ENCODE measurements around the gene CA6. TPM values are rescaled to one million over a fixed set of nuclear protein-coding genes. Genes with fewer than 3 reads are reported as not detected.
"Not testable (repeated sequence)": the region's sequence is repeated elsewhere in the genome, so short reads cannot be mapped to it uniquely, and the experiment has no call there.

Gene CA6
- total and polyA plus RNA-seq, 2 donors (not counting 1 experiment from before 2014, with no cell fraction given) = not detected

DNA sequence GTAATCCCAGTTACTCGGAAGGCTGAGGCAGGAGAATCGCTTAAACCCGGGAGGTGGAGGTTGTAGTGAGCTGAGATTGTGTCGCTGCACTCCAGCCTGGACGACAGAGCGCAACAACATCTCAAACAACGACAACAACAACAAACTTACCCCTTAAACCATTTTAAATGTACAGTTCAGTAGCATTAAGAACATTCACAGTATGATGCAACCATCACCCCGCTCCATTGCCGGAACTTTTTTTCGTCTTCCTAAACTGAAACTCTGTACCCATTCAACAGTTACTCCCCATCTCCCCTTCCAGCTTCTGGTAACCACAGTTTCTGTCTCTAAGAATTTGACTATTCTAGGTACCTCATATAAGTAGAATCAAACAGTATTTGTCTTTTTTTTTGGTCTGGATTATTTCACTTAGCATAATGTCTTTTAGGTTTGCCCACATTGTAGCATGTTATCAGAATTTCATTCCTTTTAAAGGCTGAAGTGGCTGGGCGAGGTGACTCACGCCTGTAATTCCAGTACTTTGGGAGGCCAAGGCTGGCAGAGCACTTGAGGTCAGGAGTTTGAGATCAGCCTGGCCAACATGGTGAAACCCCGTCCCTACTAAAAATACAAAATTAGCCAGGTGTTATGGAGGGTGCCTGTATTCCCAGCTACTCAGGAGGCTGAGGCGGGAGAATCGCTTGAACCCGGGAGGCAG lies 19.6 kb downstream of the CA6 start:
- TF ChIP-seq, protein P1, sequence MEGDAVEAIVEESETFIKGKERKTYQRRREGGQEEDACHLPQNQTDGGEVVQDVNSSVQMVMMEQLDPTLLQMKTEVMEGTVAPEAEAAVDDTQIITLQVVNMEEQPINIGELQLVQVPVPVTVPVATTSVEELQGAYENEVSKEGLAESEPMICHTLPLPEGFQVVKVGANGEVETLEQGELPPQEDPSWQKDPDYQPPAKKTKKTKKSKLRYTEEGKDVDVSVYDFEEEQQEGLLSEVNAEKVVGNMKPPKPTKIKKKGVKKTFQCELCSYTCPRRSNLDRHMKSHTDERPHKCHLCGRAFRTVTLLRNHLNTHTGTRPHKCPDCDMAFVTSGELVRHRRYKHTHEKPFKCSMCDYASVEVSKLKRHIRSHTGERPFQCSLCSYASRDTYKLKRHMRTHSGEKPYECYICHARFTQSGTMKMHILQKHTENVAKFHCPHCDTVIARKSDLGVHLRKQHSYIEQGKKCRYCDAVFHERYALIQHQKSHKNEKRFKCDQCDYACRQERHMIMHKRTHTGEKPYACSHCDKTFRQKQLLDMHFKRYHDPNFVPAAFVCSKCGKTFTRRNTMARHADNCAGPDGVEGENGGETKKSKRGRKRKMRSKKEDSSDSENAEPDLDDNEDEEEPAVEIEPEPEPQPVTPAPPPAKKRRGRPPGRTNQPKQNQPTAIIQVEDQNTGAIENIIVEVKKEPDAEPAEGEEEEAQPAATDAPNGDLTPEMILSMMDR (IDR thresholded peaks at IDR 0.05) = no peak
- no peak for TF ChIP-seq EZH2 (IDR thresholded peaks at IDR 0.05; ENCODE audit: borderline replicate concordance, insufficient read depth, low read depth, low read length, poor library complexity, severe bottlenecking)
- H3K27ac ChIP-seq (ENCODE audit: low read length in 2 of 2) = no peak overlapping the region
- no peaks in the 10 kb centered on the region for H3K9me3 ChIP-seq (ENCODE audit: control extremely low read depth in 1 of 3, control insufficient read depth in 2 of 3, insufficient read depth in 1 of 3, low read length in 2 of 3)
- H3K36me3 ChIP-seq (replicated peaks in 1 of 2; ENCODE audit: control extremely low read depth in 1 of 2, control insufficient read depth in 1 of 2, extremely low read depth in 1 of 2, insufficient read depth in 2 of 2, low read length in 1 of 2) = no peaks in the 10 kb centered on the region
- no peaks in the 10 kb centered on the region for H3K4me1 ChIP-seq (ENCODE audit: control insufficient read depth in 2 of 2, insufficient read depth in 2 of 2, low read length in 2 of 2)
- intact Hi-C loops (cut with micrococcal nuclease) = no loop called here
- H3K27ac Mint-ChIP-seq = no peak overlapping the region
- no peaks in the 10 kb centered on the region for H3K4me1 Mint-ChIP-seq
- no peak overlapping the region for H3K4me3 ChIP-seq (ENCODE audit: control extremely low read depth in 1 of 5, extremely low read depth in 1 of 5, insufficient read depth in 1 of 5, low read depth in 2 of 5, low read length in 4 of 5)
- no peaks in the 10 kb centered on the region for H4K20me1 ChIP-seq (ENCODE audit: control insufficient read depth, insufficient read depth, low read length, poor library complexity, severe bottlenecking)
- no peak overlapping the region for H3K9ac ChIP-seq (ENCODE audit: low read length)
- ATAC-seq (ENCODE audit: low read depth) = no peak
- ChIA-PET CTCF (no interaction called here), POLR2A (interaction anchor here (0.6 to 0.7 kb wide), 2 partner anchors 136 to 179 kb away, joined by 3 to 4 read pairs; no protein-coding TSS in a partner anchor)
- H2AFZ ChIP-seq (ENCODE audit: insufficient read depth, low read depth, low read length, poor library complexity, severe bottlenecking) = no peak overlapping the region
- H3K27me3 ChIP-seq (replicated peaks in 1 of 4; ENCODE audit: control extremely low read depth in 1 of 4, control insufficient read depth in 3 of 4, insufficient read depth in 4 of 4, low read length in 3 of 4) = no peaks in the 10 kb centered on the region
- 93% methylated on average over 8 of the region's 16 CpGs for WGBS (ENCODE audit: insufficient coverage)
- no peak overlapping the region for H3K4me3 Mint-ChIP-seq
- H3K9me3 Mint-ChIP-seq (ENCODE audit: insufficient read depth) = peaks cover 4% of the 10 kb centered on the region
- no peak overlapping the region for H3K4me2 ChIP-seq (replicated peaks; ENCODE audit: low read depth, low read length, poor library complexity, severe bottlenecking)
- no peaks in the 10 kb centered on the region for H3K79me2 ChIP-seq (ENCODE audit: control insufficient read depth, insufficient read depth, low read length)
- no peak for DNase-seq
- peaks cover 5% of the 10 kb centered on the region for H3K27me3 Mint-ChIP-seq

DNA sequence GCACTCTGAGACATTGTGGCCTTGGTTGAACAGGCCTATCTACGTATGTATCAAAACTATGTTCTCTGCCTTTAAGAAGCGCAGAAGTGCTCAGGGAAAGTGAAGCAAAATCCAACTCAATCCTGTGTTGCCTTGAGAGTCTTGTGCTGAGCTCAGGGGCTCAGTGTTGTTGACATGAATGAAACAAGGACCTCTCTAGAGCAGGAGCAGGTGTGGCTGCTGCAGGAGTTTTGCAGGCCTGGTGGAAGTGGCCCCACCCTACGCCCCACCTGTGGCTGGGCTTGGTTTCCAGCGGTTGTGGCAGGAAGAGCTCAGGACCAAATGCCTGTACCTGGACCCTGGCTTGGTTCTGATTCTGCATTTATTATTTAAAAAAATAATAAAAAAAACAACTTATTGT lies 20.9 kb downstream of the CA6 start:
- TF ChIP-seq EZH2 (IDR thresholded peaks at IDR 0.05; ENCODE audit: borderline replicate concordance, insufficient read depth, low read depth, low read length, poor library complexity, severe bottlenecking) = no peak
- TF ChIP-seq, protein P1 (IDR thresholded peaks at IDR 0.05) = no peak
- no peaks in the 10 kb centered on the region for H3K79me2 ChIP-seq (ENCODE audit: control insufficient read depth, insufficient read depth, low read length)
- ChIA-PET CTCF (interaction anchor here (0.5 kb wide), 1 partner anchor 180 kb away, joined by 4 read pairs; no protein-coding TSS in a partner anchor), POLR2A (no interaction called here)
- Mint-ChIP-seq H3K4me1 (peaks cover 7% of the 10 kb centered on the region), H3K4me3 (no peak overlapping the region), H3K27ac (no peak overlapping the region), H3K9me3 (ENCODE audit: insufficient read depth) (no peaks in the 10 kb centered on the region), H3K27me3 (peaks cover 5% of the 10 kb centered on the region)
- 100% methylated on average over 1 of the region's 4 CpGs for whole genome bisulfite sequencing (ENCODE audit: insufficient coverage)
- intact Hi-C loops (cut with micrococcal nuclease) = no loop called here
- H3K4me1 ChIP-seq (ENCODE audit: control insufficient read depth in 2 of 2, insufficient read depth in 2 of 2, low read length in 2 of 2) = peaks cover 7 to 10% of the 10 kb centered on the region in 2 donors
- no peaks in the 10 kb centered on the region for H4K20me1 ChIP-seq (ENCODE audit: control insufficient read depth, insufficient read depth, low read length, poor library complexity, severe bottlenecking)
- H3K27me3 ChIP-seq (replicated peaks in 1 of 4; ENCODE audit: control extremely low read depth in 1 of 4, control insufficient read depth in 3 of 4, insufficient read depth in 4 of 4, low read length in 3 of 4) = no peaks in the 10 kb centered on the region
- H3K9me3 ChIP-seq (ENCODE audit: control extremely low read depth in 1 of 3, control insufficient read depth in 2 of 3, insufficient read depth in 1 of 3, low read length in 2 of 3) = no peaks in the 10 kb centered on the region
- DNase-seq = no peak
- H2AFZ ChIP-seq (ENCODE audit: insufficient read depth, low read depth, low read length, poor library complexity, severe bottlenecking) = no peak overlapping the region
- H3K9ac ChIP-seq (ENCODE audit: low read length) = no peak overlapping the region
- ATAC-seq (ENCODE audit: low read depth) = no peak
- H3K4me3 ChIP-seq (ENCODE audit: control extremely low read depth in 1 of 5, extremely low read depth in 1 of 5, insufficient read depth in 1 of 5, low read depth in 2 of 5, low read length in 4 of 5) = no peak overlapping the region
- no peak overlapping the region for H3K4me2 ChIP-seq (replicated peaks; ENCODE audit: low read depth, low read length, poor library complexity, severe bottlenecking)
- H3K27ac ChIP-seq (ENCODE audit: low read length in 2 of 2) = no peak overlapping the region
- H3K36me3 ChIP-seq (replicated peaks in 1 of 2; ENCODE audit: control extremely low read depth in 1 of 2, control insufficient read depth in 1 of 2, extremely low read depth in 1 of 2, insufficient read depth in 2 of 2, low read length in 1 of 2) = no peaks in the 10 kb centered on the region

DNA sequence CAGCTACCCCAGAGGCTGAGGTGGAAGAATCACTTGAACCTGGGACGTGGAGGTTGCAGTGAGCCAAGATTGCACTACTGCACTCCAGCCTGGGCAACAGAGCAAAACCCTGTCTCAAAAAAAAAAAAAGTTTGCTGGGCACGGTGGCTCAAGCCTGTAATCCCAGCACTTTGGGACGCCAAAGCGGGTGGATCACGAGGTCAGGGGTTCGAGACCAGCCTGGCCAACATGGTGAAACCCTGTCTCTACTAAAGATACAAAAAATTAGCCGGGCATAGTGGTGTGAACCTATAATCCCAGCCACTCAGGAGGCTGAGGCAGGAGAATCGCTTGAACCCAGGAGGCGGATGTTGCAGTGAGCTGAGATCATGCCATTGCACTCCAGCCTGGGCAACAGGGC lies 23.2 kb downstream of the CA6 start:
- H3K9me3 Mint-ChIP-seq (ENCODE audit: insufficient read depth); H3K27me3 Mint-ChIP-seq; CTCF ChIA-PET; H3K9ac ChIP-seq (ENCODE audit: low read length); H3K4me3 ChIP-seq (ENCODE audit: control extremely low read depth in 1 of 5, extremely low read depth in 1 of 5, insufficient read depth in 1 of 5, low read depth in 2 of 5, low read length in 4 of 5); POLR2A ChIA-PET; H3K27me3 ChIP-seq (replicated peaks in 1 of 4; ENCODE audit: control extremely low read depth in 1 of 4, control insufficient read depth in 3 of 4, insufficient read depth in 4 of 4, low read length in 3 of 4); H3K36me3 ChIP-seq (replicated peaks in 1 of 2; ENCODE audit: control extremely low read depth in 1 of 2, control insufficient read depth in 1 of 2, extremely low read depth in 1 of 2, insufficient read depth in 2 of 2, low read length in 1 of 2); H3K4me3 Mint-ChIP-seq; H3K27ac Mint-ChIP-seq; H3K9me3 ChIP-seq (ENCODE audit: control extremely low read depth in 1 of 3, control insufficient read depth in 2 of 3, insufficient read depth in 1 of 3, low read length in 2 of 3); H3K27ac ChIP-seq (ENCODE audit: low read length in 2 of 2); H2AFZ ChIP-seq (ENCODE audit: insufficient read depth, low read depth, low read length, poor library complexity, severe bottlenecking); intact Hi-C loops (cut with micrococcal nuclease); H3K79me2 ChIP-seq (ENCODE audit: control insufficient read depth, insufficient read depth, low read length); H3K4me2 ChIP-seq (replicated peaks; ENCODE audit: low read depth, low read length, poor library complexity, severe bottlenecking); H4K20me1 ChIP-seq (ENCODE audit: control insufficient read depth, insufficient read depth, low read length, poor library complexity, severe bottlenecking); ATAC-seq (ENCODE audit: low read depth); DNase-seq: not testable (repeated sequence)
- H3K4me1 Mint-ChIP-seq = peaks cover 12% of the 10 kb centered on the region
- 92% methylated on average over 9 of the region's 9 CpGs for WGBS (ENCODE audit: insufficient coverage)
- peaks cover 7 to 11% of the 10 kb centered on the region in 2 donors for H3K4me1 ChIP-seq (ENCODE audit: control insufficient read depth in 2 of 2, insufficient read depth in 2 of 2, low read length in 2 of 2)
